GM21737 (cell line): ENCODE data around the gene B3GAT2.

ENCODE experiments used
- ATAC-seq: cut with Tn5 transposase; IDR thresholded peaks from one replicate; pipeline ENCODE4 v1.9.1; 2021; ENCODE audit warnings: mild to moderate bottlenecking, moderate library complexity; ENCODE audit not compliant: unreplicated experiment

The B3GAT2 gene

DNA sequence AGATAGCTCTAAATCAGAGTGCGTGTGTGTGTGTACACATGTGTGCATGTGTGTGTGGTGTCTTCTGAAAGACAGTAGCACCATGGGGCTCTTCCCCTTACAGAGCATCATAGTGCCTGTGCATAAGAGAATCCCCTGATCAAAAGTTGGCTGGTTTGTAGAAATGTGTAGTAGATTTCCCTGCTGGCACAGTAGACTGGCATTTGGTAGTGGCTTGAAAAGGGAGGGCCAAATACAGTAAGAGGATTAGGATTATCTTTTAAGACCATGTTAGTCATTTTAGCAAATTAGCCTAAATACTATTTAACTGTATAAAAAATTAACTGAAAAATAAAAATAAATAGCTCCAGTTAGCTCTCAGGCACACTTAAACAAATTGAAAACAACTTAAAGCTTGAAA, 112.6 kb downstream of the B3GAT2 start:
- ATAC-seq: no peak

DNA sequence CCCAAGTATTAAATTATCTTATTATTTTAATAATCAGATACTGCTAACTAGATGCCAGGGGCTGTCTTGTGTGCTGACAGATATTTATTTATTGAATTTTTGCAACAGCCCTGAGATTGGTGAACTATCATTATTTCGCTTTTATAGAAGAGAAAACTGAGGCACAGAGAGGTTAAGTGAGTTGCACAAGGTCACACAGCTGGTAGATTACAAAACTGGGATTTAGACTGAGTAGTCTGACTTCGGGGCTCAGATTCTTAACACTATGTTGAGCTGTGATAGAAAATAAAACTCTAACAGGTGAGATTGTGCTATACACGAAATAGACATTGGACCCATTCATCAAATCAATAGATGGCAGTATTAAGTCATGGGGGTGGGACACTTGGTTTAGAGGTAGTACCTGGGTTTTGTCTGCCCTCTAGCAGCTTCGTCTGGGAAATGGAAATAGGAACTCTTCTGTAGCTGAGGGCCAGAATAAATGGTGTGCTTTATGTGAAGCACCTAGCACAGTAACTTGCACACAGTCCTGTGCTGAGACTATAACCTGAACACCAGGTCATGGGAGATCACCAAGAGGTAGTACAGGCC, 113.4 kb downstream of the B3GAT2 start:
- ATAC-seq: no peak

DNA sequence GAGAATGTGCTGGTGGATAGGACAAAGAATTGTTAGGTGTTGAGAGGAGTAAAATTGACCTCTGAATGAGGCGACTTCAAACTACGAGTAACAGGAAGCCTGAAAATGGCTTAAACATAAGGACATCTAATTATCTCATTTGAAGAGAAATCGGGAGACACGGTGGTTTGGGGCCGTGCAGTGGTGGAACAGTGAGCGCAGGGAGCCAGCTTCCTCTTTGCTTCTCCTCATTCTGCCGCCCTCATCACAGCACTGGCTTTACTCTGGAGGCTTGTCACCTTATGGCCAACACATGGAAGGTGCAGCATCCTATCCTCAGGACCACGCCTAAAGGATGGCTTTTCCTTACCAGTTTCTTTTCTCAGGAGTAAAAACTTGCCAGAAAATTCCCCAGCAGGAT, 114.3 kb downstream of the B3GAT2 start:
- no peak for ATAC-seq

DNA sequence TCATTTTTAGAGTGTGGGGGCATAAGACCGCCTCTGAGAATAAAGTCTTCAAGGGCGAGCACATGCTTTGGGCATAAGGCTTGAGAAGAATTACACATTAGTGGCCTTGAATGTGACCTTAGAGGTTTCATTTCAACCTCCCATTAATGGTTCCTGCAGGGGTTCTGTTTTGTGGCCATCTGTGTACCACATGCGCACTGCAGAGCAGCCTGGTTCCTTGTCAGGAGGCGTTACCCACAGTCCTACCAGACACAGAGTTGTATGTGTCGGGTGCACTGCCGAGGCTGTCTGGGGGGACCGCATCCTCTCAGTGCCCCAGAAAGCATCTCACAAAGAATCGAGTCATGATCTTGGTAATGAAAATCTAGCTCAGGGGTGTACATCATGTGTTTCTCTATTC, 115.7 kb downstream of the B3GAT2 start:
- no peak for ATAC-seq

DNA sequence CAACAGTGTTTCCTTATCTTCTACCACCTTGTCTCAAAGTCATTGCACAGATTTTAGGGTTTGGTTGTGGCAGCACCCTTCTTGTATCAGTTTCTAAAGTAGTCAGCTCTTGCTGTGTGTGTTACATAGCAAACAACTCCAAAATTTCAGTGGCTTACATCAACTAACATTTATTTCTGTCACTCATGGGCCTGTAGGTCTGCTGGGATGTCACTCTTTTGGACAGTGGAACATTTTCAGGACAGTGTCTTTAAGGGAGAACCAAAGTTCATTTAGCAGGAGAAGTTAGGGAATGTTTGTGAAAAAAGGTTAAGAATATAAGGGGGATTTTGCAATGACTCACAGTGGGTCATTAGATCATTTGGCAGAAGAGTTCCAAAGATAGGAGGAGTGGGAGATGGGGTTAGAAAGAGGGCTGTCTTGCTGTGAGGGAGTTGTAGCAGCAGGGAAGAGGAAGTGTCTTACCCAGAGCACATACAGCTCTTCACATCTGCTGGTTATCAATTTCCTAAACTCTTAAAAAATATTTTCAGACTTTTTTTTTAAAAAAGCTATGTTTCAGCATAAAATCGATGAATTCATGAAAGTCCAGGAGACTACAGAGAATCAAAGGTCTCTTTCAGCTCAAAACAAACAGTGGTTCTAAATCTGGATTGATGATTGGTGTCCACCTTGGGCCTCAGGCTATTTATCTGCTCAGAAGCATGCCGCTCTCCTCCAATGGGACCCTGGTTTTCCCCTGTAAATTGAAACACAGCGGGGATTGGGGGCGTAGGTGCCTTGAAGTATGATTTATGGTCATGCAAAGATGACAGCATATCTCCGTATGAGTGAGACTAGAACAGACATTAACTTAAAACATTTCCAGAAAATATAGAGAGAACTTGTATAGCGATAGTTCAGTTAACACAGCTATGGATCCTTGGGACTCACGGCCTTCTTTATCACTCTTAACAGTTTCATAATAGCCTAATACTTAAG, 117.3 kb downstream of the B3GAT2 start:
- no peak for ATAC-seq

DNA sequence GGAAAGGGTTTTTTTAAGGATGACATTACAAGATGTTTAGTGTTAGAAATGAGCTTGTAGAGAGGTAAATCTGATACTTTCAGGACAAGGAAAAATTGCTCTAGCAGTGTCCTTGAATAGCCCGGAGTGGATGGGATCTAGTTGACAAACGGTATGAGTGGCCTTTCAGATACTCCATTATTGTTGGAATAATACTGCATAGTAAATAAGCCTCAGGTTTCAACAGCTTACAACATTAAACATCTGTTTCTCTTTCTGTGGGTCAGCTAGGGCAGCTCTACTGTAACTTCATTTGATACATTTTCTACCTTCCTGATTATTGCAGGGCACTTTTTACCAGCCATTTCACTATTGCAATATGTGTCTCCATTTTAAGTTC, 118.0 kb downstream of the B3GAT2 start:
- no peak for ATAC-seq

DNA sequence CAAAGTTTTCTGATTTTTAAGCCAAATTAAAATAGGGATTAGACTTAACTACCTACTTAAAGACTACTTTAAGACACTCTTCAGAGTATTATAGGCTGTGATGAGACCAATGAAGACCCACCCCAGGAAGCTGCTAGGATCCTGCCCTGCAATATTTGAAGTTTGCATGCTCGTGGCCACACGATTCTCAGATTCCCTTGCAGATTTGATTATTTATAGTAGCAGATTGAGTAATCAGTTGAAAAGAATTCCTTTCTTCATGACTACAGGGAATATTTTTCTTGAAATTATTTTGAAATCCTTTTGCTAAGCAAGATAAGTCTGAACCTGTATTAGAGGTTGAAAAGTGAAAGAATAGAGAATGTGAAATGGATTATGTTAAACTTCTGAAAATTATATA, 122.3 kb downstream of the B3GAT2 start:
- no peak for ATAC-seq

DNA sequence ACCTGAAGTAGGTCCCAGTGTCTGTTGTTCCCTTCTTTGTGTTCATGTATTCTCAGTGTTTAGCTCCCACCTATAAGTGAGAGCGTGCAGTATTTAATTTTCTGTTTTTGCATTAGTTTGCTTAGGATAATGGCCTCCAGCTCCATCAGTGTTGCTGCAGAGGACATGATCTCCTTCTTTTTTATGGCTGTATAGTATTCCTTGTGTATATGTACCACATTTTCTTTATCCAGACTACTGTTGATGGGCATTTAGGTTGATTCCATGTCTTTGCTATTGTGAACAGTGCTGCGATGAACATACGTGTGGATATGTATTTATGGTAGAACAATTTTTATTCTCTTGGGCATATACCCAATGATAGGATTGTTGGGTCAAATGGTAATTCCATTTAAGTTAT, 125.4 kb downstream of the B3GAT2 start:
- ATAC-seq: no peak

DNA sequence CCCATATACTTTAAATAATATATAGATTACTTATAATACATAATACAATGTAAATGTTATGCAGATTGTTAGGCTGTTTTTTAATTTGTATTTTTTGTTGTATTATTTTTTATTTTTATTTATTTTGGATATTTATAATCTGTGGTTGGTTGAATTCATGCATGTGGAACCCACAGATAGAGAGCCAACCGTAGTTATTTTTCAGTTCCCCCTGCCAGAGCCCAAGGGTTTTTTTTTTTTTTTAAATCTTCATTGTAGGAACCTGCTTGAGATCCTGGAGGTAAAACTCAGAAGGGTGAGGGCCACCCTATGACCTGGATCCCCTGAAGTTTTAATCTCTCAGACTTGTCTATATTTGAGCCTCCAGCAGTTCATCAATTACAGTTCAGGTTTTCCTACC, 133.2 kb downstream of the B3GAT2 start:
- no peak for ATAC-seq

DNA sequence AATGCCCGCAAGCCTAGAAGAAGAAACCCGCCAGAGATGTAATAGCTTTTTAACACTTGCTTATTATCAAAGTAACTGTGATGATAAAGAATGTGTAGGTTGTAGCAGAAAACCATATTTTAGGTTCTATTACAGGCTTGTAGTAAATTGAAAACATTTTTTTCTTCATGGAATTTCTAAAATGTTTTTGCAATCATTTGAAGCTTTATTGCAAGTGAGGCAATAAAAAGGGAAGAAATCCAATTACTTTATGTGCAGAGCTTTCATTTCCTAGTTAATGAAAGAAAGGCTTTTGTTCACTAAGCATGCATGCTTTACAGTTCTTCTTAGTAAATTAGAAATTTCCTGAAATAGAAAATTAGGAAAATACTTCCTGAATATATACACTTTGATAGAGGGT, 135.1 kb downstream of the B3GAT2 start:
- no peak for ATAC-seq

DNA sequence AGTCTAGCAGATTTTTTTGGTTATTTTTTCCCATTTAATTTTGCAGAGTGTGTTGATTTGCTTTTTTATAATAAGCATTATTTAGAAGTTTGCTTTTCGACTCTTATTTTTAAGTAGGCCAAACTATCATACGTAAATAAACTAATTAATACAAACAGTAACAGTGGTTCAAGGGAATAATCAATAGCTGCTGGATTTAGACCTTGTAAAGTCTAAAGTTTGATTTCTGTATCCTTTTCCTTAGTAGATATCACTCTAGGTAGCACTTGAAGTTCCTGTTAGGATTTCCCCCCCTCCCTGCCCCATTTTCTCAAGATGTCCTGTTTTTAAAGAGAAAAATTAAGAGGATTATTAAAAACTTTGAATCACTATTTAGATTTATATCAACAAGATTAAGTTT, 136.1 kb downstream of the B3GAT2 start:
- no peak for ATAC-seq

DNA sequence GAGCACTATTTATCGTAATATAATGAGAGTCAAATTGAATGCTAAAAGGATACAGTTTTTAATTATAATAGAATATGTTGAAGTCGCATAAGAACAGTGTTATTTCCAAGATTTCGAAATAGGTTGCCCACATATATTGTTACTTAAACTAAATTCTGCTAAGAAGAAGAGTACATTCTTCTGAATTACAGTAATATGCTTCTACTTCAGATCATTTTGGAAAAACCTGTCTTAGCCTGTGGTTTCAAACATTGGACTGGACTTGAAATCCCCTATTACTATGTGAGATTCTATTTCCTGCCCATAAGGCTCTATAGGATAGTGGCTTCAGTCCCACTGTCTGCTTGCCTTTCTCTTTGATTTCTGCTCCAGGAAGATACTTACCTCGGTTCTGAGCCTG, 137.2 kb downstream of the B3GAT2 start:
- ATAC-seq: no peak

DNA sequence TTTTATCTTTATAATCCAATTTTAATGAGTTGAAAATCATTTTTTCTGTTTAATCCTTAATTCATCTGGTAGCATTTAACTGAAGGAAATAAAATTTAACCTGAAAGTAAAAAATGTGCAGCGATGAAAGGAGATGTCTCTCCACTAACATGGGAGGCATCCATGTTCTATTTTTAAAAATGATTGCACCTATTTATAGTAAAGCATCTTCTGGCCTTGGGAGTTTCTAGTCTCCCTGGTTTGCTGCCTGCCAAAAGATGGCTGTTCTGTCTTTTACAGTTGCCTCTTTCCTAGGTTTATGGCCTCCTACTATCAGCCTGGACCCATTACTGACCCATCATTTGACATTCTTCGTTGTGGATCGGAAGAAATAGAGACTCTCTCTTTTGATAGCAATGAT, 143.0 kb downstream of the B3GAT2 start:
- no peak for ATAC-seq

DNA sequence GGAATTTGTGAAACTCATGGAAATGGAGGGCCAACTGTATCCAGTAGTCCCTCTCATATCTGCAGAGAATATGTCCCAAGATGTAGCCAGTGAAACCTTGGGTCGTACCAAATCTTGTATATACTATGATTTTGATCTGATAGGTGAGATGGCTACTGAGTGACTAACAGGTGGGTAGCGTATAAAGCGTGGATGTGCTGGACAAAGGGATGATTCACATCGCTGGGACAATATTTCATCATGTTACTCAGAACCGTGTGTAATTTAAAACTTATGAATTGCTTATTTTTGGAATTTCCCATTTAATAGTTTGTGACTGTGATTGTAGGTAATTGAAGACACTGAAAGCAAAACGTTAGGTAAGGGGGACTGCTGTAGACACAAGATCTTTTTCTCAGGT, 145.1 kb downstream of the B3GAT2 start:
- ATAC-seq: no peak
